Keratinocyte (primary cell): ENCODE results near the gene NGB.

ENCODE experiments used
- CTCF ChIP-seq, 3 experiments: IDR thresholded peaks in 1 of 3; conservative IDR thresholded peaks in 1 of 3; optimal IDR thresholded peaks in 1 of 3; 2 replicates in 2 of 3; 3 replicates in 1 of 3; pipeline versions ENCODE3 to v1.5.1; 2011; ENCODE audit warnings: low read length in 3 of 3, mild to moderate bottlenecking in 3 of 3, moderate library complexity in 2 of 3, control low read depth in 1 of 3, inconsistent platforms in 1 of 3; ENCODE audit not compliant: insufficient read depth in 2 of 3; ENCODE audit errors: extremely low read depth in 1 of 3
- EZH2 ChIP-seq: IDR thresholded peaks from one replicate; pipeline ENCODE4 v1.6.1; 2012; ENCODE audit warnings: inconsistent platforms, mild to moderate bottlenecking, low read length, moderate library complexity

- TF ChIP-seq CTCF (optimal IDR thresholded peaks at IDR 0.05 in 1 of 3, IDR thresholded peaks at IDR 0.05 in 1 of 3, conservative IDR thresholded peaks at IDR 0.05 in 1 of 3; ENCODE audit: extremely low read depth in 1 of 3, insufficient read depth in 2 of 3, low read length in 3 of 3) (no peak), EZH2 (no peak)
Measured at GRCh38 chr14:77319422-77319821, 48.4 kb upstream of the NGB start.
